Colonic mucosa (tissue), 4 donors: ENCODE measurements around the gene SATB1. TPM values are rescaled to one million over a fixed set of nuclear protein-coding genes. Genes with fewer than 3 reads are reported as not detected.
A peak's percentile ranks its signal among the peaks of the same experiment; 100 is the strongest.

Experiments
- DNase-seq: peaks from one replicate; pipeline ENCODE4 v3.0.0-alpha.2; 2020
- H3K27ac ChIP-seq: fragments of 200-600 bp; one replicate; pipeline ENCODE4 v1.8.0; 2021
- H3K27me3 ChIP-seq: fragments of 200-600 bp; one replicate; pipeline ENCODE4 v1.8.0; 2021
- H3K36me3 ChIP-seq: fragments of 200-600 bp; one replicate; pipeline ENCODE4 v1.8.0; 2021
- H3K4me1 ChIP-seq: fragments of 200-600 bp; one replicate; pipeline ENCODE4 v1.8.0; 2021; ENCODE audit warnings: mild to moderate bottlenecking
- H3K4me3 ChIP-seq: fragments of 200-600 bp; one replicate; pipeline ENCODE4 v1.8.0; 2021
- H3K9ac ChIP-seq, 2 donors: one replicate each; pipeline ENCODE4 v1.7.0; 2013; ENCODE audit warnings: control low read depth in 2 of 2, low read depth in 2 of 2, low read length in 2 of 2
- H3K9me3 ChIP-seq: fragments of 200-600 bp; one replicate; pipeline ENCODE4 v1.8.0; 2021
- intact Hi-C: fragments of 100-400 bp; cut with DNase I; formaldehyde crosslinking; loops from one replicate; pipeline ENCODE4 v1.14.1; 2022
- total RNA-seq, 2 donors: library from RNA; stranded (reverse); fragmentation: NEBNext Ultra II Directional in 1 of 2; extraction: Animal tissue kit (Norgen Biotek cat#: 25700) in 1 of 2; gene quantifications; one replicate each; pipeline ENCODE4 v1.2.1, GENCODE V29; 2021
- TF ChIP-seq, protein P1 (sequence below): fragments of 200-600 bp; IDR thresholded peaks from one replicate; pipeline ENCODE4 v1.8.0; 2022; ENCODE audit warnings: antibody characterized with exemption, mild to moderate bottlenecking
- donor health status: healthy.
- donor health status: DM: no; HTN: no; CAD: no.
- donor health status: DM: no; HTN: no; CAD: no.

SATB1 gene
- total RNA-seq, 2 donors from 2014 or later, result 16.0 to 33.0 TPM

DNA sequence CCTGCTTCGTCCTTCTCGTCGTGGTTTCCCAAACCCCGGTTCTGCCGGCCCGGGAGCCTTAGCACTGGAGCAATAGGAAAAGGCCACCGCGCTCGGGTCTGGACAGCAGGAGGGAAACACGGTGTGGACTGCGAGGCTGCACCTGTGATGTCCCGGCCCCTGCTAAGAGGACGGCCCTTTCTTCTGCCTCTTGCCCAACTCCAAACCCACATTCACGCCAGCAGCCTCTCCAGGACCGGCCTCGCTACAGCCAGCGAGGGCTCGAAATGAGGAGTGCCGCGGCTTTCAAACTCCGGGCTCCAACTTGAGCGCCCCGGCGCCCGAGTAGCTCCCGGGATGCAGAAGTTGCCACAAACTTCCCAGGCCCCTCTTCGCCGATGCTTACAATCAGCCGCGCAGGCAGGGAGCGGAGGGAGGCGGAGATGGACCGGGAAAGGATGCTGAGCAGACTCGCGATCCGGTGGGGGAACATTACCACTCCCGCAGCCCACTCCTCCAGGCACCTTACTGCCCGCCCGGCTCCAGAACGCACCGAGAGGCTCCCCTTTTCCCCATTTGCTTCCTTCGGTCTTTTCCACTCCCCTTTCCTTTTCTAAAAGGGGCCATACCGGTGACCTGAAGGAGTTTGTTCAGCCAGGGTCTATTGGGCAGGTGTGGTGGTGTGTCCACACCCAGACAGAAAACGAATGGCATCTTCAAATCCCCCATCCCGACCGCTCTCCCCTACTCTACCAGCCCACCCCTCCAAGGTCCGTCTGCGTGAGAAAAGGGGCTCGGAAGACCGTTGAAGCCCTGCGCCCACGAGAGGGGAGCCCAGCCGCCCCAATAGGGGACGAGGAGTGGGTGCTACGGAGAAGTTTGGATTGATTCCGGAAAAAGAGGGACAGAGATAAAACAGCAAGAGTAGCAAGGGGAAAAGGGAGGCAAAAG lies 18.8 kb upstream of the SATB1 start:
- H3K4me1 ChIP-seq, result no peaks in the 10 kb centered on the region
- H3K36me3 ChIP-seq, result no peaks in the 10 kb centered on the region
- intact Hi-C loops, result no loop called here
- no peaks in the 10 kb centered on the region for H3K27me3 ChIP-seq
- peak overlapping the region; percentile 56 for H3K27ac ChIP-seq
- peak overlapping the region; percentile 61 for H3K4me3 ChIP-seq
- TF ChIP-seq, protein P1, sequence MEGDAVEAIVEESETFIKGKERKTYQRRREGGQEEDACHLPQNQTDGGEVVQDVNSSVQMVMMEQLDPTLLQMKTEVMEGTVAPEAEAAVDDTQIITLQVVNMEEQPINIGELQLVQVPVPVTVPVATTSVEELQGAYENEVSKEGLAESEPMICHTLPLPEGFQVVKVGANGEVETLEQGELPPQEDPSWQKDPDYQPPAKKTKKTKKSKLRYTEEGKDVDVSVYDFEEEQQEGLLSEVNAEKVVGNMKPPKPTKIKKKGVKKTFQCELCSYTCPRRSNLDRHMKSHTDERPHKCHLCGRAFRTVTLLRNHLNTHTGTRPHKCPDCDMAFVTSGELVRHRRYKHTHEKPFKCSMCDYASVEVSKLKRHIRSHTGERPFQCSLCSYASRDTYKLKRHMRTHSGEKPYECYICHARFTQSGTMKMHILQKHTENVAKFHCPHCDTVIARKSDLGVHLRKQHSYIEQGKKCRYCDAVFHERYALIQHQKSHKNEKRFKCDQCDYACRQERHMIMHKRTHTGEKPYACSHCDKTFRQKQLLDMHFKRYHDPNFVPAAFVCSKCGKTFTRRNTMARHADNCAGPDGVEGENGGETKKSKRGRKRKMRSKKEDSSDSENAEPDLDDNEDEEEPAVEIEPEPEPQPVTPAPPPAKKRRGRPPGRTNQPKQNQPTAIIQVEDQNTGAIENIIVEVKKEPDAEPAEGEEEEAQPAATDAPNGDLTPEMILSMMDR, result no peak
- no peaks in the 10 kb centered on the region for H3K9me3 ChIP-seq
- H3K9ac ChIP-seq, result peak overlapping the region; percentile 68 to 88
- DNase-seq, result peak; percentile 43

DNA sequence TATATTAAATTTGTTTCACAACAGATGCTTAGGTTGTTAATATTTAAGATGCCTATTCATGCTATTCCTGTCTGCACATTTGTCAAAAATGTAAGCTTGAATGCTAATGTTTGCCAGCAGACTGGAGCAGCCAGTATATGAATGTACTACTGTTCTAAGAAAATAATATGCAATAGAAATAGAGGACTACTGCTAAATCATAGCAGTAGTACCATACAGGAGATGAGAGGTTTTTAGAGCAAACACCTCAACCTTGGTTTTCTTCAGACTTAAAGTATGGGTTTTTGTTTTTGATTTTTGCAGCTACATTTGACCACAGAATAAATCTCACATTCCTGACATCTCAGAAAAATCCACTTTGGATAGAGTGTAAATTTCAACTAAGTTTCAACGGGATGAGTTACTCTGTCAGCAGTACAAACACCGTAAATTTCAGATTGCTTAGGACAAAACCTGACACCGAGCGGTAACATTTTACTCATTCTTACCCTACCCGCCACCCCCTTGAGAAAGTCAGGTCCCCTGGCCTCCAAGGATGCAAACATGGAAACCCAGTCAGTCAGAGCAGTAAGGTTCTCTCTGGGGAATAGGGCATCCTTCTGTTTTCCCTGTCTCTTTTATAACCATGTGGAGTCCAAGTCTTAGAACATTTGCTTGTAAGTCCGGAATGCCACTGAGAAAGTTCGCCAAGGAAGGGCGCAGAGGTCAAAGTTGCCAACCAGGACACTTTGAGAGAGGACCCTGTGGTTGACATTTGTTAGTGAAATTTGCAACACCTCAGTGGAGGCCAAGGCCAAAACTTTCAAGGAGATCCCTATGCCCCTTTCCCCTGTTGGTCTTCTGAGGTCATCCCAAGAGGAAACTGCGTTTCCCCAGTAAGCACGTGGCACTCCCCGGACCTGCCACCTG lies 17.9 kb upstream of the SATB1 start:
- Histone ChIP-seq H3K4me3 (peak overlapping the region; percentile 61), H3K27ac (no peak overlapping the region), H3K9ac (peak overlapping the region in 1 of 2 donors; percentile 88), H3K27me3 (no peaks in the 10 kb centered on the region), H3K36me3 (no peaks in the 10 kb centered on the region), H3K4me1 (no peaks in the 10 kb centered on the region), H3K9me3 (no peaks in the 10 kb centered on the region)
- TF ChIP-seq, protein P1, result no peak
- intact Hi-C loops, result no loop called here
- no peak for DNase-seq

DNA sequence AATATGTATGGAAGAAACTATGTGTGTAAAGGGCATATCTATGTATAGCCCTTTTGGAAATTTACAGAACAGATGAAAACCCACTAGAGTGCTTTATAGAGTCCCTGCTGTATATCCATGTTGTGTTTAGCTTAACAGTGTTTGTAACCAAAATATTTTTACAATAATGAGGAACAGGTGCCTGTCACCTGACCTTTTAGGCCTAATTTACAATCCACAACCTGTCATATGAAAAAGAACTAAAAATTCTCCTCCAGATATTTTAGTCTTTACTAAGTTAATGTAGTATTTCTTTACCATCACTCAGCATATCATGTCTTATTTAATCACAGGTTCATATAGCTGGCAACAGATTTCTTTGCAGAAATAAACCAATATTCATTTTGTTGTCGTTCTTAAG lies 16.4 kb upstream of the SATB1 start:
- Histone ChIP-seq H3K27ac (no peak overlapping the region), H3K4me1 (no peaks in the 10 kb centered on the region), H3K27me3 (no peaks in the 10 kb centered on the region), H3K36me3 (no peaks in the 10 kb centered on the region), H3K4me3 (no peak overlapping the region), H3K9me3 (no peaks in the 10 kb centered on the region), H3K9ac (no peak overlapping the region)
- TF ChIP-seq, protein P1, result no peak
- no peak for DNase-seq
- intact Hi-C loops, result no loop called here

DNA sequence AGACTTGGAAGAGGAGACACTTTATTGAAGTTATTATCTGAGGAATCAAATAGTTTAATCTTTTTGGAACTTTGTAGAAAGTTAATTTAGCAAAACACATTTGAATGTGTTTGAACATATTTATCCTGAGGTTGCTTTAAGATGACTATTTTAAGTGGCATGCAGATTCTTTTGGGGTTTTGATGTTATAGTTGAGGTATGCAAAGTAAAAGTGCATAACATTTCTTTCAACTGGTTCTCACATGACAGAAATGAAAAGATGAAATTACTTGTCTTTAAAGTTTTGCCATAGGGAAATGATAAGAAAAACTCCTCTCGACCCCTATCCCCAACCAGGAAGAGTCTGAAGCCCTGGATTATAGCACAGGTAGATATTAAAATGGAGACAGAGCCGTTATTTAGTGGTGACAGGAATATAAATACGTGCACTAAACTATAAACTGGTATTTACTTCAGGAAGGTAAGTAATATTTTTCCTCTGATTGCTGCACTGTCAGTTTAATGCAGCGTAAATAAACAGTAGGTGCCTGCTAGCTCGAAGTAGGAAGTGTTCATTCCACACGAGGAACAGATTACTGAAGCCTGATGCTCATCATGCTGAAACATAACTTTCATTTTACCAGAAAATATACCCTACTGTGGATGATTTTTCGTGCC lies 15.1 kb upstream of the SATB1 start:
- H3K9me3 ChIP-seq, result no peaks in the 10 kb centered on the region

More for the DNA sequence above, 15.1 kb upstream of the SATB1 start:
- H3K4me1 ChIP-seq, result no peaks in the 10 kb centered on the region
- no peak overlapping the region for H3K4me3 ChIP-seq
- H3K9ac ChIP-seq, result no peak overlapping the region
- TF ChIP-seq, protein P1, result no peak
- intact Hi-C loops, result no loop called here
- no peaks in the 10 kb centered on the region for H3K36me3 ChIP-seq
- DNase-seq, result no peak
- H3K27me3 ChIP-seq, result no peaks in the 10 kb centered on the region
- no peak overlapping the region for H3K27ac ChIP-seq
